ENCODE measurements around the gene KRTCAP2.
A peak's percentile ranks its signal among the peaks of the same experiment; 100 is the strongest.

Gene KRTCAP2

GRCh38 chr1:155145491-155145890 is 27.6 kb downstream of the KRTCAP2 start:
- Histone ChIP-seq H3K9me3 (ENCODE audit: insufficient read depth, low read depth, low read length) (no peaks in the 10 kb centered on the region), H3K14ac (ENCODE audit: low read length) (no peak overlapping the region), H2BK120ac (ENCODE audit: insufficient read depth, low read length, poor library complexity) (no peak overlapping the region), H3K4me3 (ENCODE audit: low read depth, low read length) (no peak overlapping the region), H3K4me1 (ENCODE audit: control insufficient read depth in 1 of 2, insufficient read depth in 2 of 2, low read length in 2 of 2) (peaks cover 1% of the 10 kb centered on the region in 2 experiments), H4K12ac (ENCODE audit: low read depth, low read length) (no peak overlapping the region), H2AFZ (ENCODE audit: insufficient read depth, low read length, poor library complexity) (no peak overlapping the region), H3K79me1 (ENCODE audit: low read length) (no peaks in the 10 kb centered on the region), H3K4ac (ENCODE audit: low read depth, low read length) (no peak overlapping the region), H4K91ac (ENCODE audit: low read depth, low read length) (no peak overlapping the region), H4K8ac (ENCODE audit: low read depth, low read length) (no peak overlapping the region), H3K4me2 (ENCODE audit: low read length) (no peak overlapping the region), H3K36me3 (ENCODE audit: control insufficient read depth in 1 of 2, insufficient read depth in 2 of 2, low read length in 2 of 2) (no peaks in the 10 kb centered on the region), H2BK5ac (ENCODE audit: low read depth, low read length, poor library complexity) (no peak overlapping the region), H3K23ac (ENCODE audit: low read length) (no peak overlapping the region), H3K18ac (ENCODE audit: low read length) (no peak overlapping the region), H3K27me3 (ENCODE audit: insufficient read depth, low read length) (no peaks in the 10 kb centered on the region), H3K27ac (ENCODE audit: low read depth, low read length) (no peak overlapping the region), H3K9ac (ENCODE audit: low read length) (no peak overlapping the region), H2AK5ac (ENCODE audit: low read length) (no peak overlapping the region), H3K79me2 (ENCODE audit: control insufficient read depth, insufficient read depth, low read length, poor library complexity) (no peaks in the 10 kb centered on the region), H2BK12ac (ENCODE audit: low read length) (no peak overlapping the region)
- WGBS (ENCODE audit: extremely low coverage, insufficient coverage, insufficient read length), result no CpG with 5 or more reads among the region's 3 CpGs
- DNase-seq, result no peak

- H3K4ac ChIP-seq (ENCODE audit: low read depth, low read length), result no peak overlapping the region
- DNase-seq, result no peak
- H3K4me1 ChIP-seq (ENCODE audit: control insufficient read depth in 1 of 2, insufficient read depth in 2 of 2, low read length in 2 of 2), result peaks cover 5 to 8% of the 10 kb centered on the region in 2 experiments
- H3K79me1 ChIP-seq (ENCODE audit: low read length), result peaks cover 8% of the 10 kb centered on the region
- no peak overlapping the region for H2AFZ ChIP-seq (ENCODE audit: insufficient read depth, low read length, poor library complexity)
- H3K9ac ChIP-seq (ENCODE audit: low read length), result no peak overlapping the region
- no peak overlapping the region for H4K12ac ChIP-seq (ENCODE audit: low read depth, low read length)
- peaks cover 8% of the 10 kb centered on the region for H3K79me2 ChIP-seq (ENCODE audit: control insufficient read depth, insufficient read depth, low read length, poor library complexity)
- no peak overlapping the region for H3K4me2 ChIP-seq (ENCODE audit: low read length)
- no peak overlapping the region for H2BK120ac ChIP-seq (ENCODE audit: insufficient read depth, low read length, poor library complexity)
- H3K9me3 ChIP-seq (ENCODE audit: insufficient read depth, low read depth, low read length), result no peaks in the 10 kb centered on the region
- no peak overlapping the region for H4K91ac ChIP-seq (ENCODE audit: low read depth, low read length)
- H4K8ac ChIP-seq (ENCODE audit: low read depth, low read length), result no peak overlapping the region
- no peak overlapping the region for H3K14ac ChIP-seq (ENCODE audit: low read length)
- peaks cover 7 to 10% of the 10 kb centered on the region in 2 experiments for H3K36me3 ChIP-seq (ENCODE audit: control insufficient read depth in 1 of 2, insufficient read depth in 2 of 2, low read length in 2 of 2)
- H2BK5ac ChIP-seq (ENCODE audit: low read depth, low read length, poor library complexity), result no peak overlapping the region
- WGBS (ENCODE audit: extremely low coverage, insufficient coverage, insufficient read length), result no CpG with 5 or more reads among the region's 7 CpGs
- no peak overlapping the region for H3K27ac ChIP-seq (ENCODE audit: low read depth, low read length)
- no peak overlapping the region for H3K4me3 ChIP-seq (ENCODE audit: low read depth, low read length)
- no peak overlapping the region for H2BK12ac ChIP-seq (ENCODE audit: low read length)
- no peak overlapping the region for H3K18ac ChIP-seq (ENCODE audit: low read length)
- H3K23ac ChIP-seq (ENCODE audit: low read length), result no peak overlapping the region
- no peak overlapping the region for H2AK5ac ChIP-seq (ENCODE audit: low read length)
- no peaks in the 10 kb centered on the region for H3K27me3 ChIP-seq (ENCODE audit: insufficient read depth, low read length)
Observed at GRCh38 chr1:155141749-155142148, 31.4 kb downstream of the KRTCAP2 start.

DNA sequence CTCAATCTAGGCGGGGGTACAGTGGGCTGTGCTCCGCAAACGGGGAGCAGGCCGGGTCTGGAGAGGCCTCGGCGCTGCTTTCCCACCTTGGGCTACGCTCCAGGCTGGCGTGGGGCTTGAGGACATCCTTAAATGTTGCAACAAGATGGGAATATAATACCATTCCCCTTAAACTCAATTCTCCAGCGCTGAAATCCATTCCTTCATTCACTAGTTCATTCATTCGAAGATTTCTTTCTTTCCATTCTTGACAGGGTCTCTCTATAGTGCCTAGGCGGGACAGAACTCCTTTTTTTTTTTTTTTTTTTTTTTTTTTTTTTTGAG is 32.5 kb downstream of the KRTCAP2 start:
- Histone ChIP-seq H3K36me3 (ENCODE audit: control insufficient read depth in 1 of 2, insufficient read depth in 2 of 2, low read length in 2 of 2) (peaks cover 7 to 10% of the 10 kb centered on the region in 2 experiments), H3K18ac (ENCODE audit: low read length) (peak overlapping the region; percentile 51), H4K12ac (ENCODE audit: low read depth, low read length) (peak overlapping the region; percentile 37), H2AK5ac (ENCODE audit: low read length) (no peak overlapping the region), H3K4me2 (ENCODE audit: low read length) (peak overlapping the region; percentile 96), H3K4me3 (ENCODE audit: low read depth, low read length) (no peak overlapping the region), H4K91ac (ENCODE audit: low read depth, low read length) (no peak overlapping the region), H2BK12ac (ENCODE audit: low read length) (no peak overlapping the region), H4K8ac (ENCODE audit: low read depth, low read length) (peak overlapping the region; percentile 87), H3K9ac (ENCODE audit: low read length) (no peak overlapping the region), H3K4me1 (ENCODE audit: control insufficient read depth in 1 of 2, insufficient read depth in 2 of 2, low read length in 2 of 2) (peaks cover 7 to 10% of the 10 kb centered on the region in 2 experiments), H2BK120ac (ENCODE audit: insufficient read depth, low read length, poor library complexity) (no peak overlapping the region), H3K23ac (ENCODE audit: low read length) (no peak overlapping the region), H3K14ac (ENCODE audit: low read length) (no peak overlapping the region), H3K79me1 (ENCODE audit: low read length) (peaks cover 16% of the 10 kb centered on the region), H3K27ac (ENCODE audit: low read depth, low read length) (no peak overlapping the region), H3K27me3 (ENCODE audit: insufficient read depth, low read length) (no peaks in the 10 kb centered on the region), H2BK5ac (ENCODE audit: low read depth, low read length, poor library complexity) (no peak overlapping the region), H3K9me3 (ENCODE audit: insufficient read depth, low read depth, low read length) (no peaks in the 10 kb centered on the region), H3K4ac (ENCODE audit: low read depth, low read length) (no peak overlapping the region), H2AFZ (ENCODE audit: insufficient read depth, low read length, poor library complexity) (peak overlapping the region; percentile 96), H3K79me2 (ENCODE audit: control insufficient read depth, insufficient read depth, low read length, poor library complexity) (peaks cover 12% of the 10 kb centered on the region)
- no peak for DNase-seq
- WGBS (ENCODE audit: extremely low coverage, insufficient coverage, insufficient read length), result 100% methylated on average over 2 of the region's 11 CpGs

- no CpG with 5 or more reads among the region's 42 CpGs for WGBS (ENCODE audit: extremely low coverage, insufficient coverage, insufficient read length)
- Histone ChIP-seq H3K4ac (ENCODE audit: low read depth, low read length) (peak within 1 kb of the TSS; percentile 85), H2BK12ac (ENCODE audit: low read length) (no peak within 1 kb of the TSS), H3K79me2 (ENCODE audit: control insufficient read depth, insufficient read depth, low read length, poor library complexity) (peaks cover 14% of the 10 kb centered on the region), H3K4me2 (ENCODE audit: low read length) (peak within 1 kb of the TSS; percentile 96), H3K36me3 (ENCODE audit: control insufficient read depth in 1 of 2, insufficient read depth in 2 of 2, low read length in 2 of 2) (peaks cover 8 to 10% of the 10 kb centered on the region in 2 experiments), H4K8ac (ENCODE audit: low read depth, low read length) (peak within 1 kb of the TSS; percentile 91), H3K4me1 (ENCODE audit: control insufficient read depth in 1 of 2, insufficient read depth in 2 of 2, low read length in 2 of 2) (peaks cover 7 to 10% of the 10 kb centered on the region in 2 experiments), H3K27me3 (ENCODE audit: insufficient read depth, low read length) (no peaks in the 10 kb centered on the region), H2AK5ac (ENCODE audit: low read length) (peak within 1 kb of the TSS; percentile 95), H2BK120ac (ENCODE audit: insufficient read depth, low read length, poor library complexity) (peak within 1 kb of the TSS; percentile 74), H3K4me3 (ENCODE audit: low read depth, low read length) (peak within 1 kb of the TSS; percentile 77), H3K9me3 (ENCODE audit: insufficient read depth, low read depth, low read length) (no peaks in the 10 kb centered on the region), H4K12ac (ENCODE audit: low read depth, low read length) (peak within 1 kb of the TSS; percentile 84), H3K14ac (ENCODE audit: low read length) (peak within 1 kb of the TSS; percentile 48), H3K27ac (ENCODE audit: low read depth, low read length) (peak within 1 kb of the TSS; percentile 49), H2AFZ (ENCODE audit: insufficient read depth, low read length, poor library complexity) (peak within 1 kb of the TSS; percentile 96), H2BK5ac (ENCODE audit: low read depth, low read length, poor library complexity) (peak within 1 kb of the TSS; percentile 46), H3K79me1 (ENCODE audit: low read length) (peaks cover 20% of the 10 kb centered on the region), H3K18ac (ENCODE audit: low read length) (peak within 1 kb of the TSS; percentile 51), H4K91ac (ENCODE audit: low read depth, low read length) (peak within 1 kb of the TSS; percentile 86), H3K9ac (ENCODE audit: low read length) (peak within 1 kb of the TSS; percentile 84), H3K23ac (ENCODE audit: low read length) (no peak within 1 kb of the TSS)
- peak; percentile 70 to 86 for DNase-seq
Observed at GRCh38 chr1:155139895-155140629, 33.0 kb downstream of the KRTCAP2 start, which contains the start of gene DPM3. DPM3 (minus strand) TSS chr1:155140531; CDS start chr1:155140240, 291 bp downstream.

Measured in trophoblast cell (in vitro differentiated cells and primary cell).